HepG2 (cell line): ENCODE measurements around the gene ZNF385B. TPM values are rescaled to one million over a fixed set of nuclear protein-coding genes. Genes with fewer than 3 reads are reported as not detected.

Source experiments
- CBX5 ChIP-seq: sonication (generic); formaldehyde crosslinking; IDR thresholded peaks from 2 replicates; pipeline ENCODE4 v1.4.0; 2020; ENCODE audit warnings: missing genetic modification reagents, borderline replicate concordance
- FOSL1 ChIP-seq: sonication (generic); formaldehyde crosslinking; IDR thresholded peaks from 2 replicates; pipeline ENCODE4 v1.9.0; 2021; ENCODE audit warnings: missing genetic modification reagents, borderline replicate concordance
- MIXL1 ChIP-seq: IDR thresholded peaks from 2 replicates; pipeline ENCODE4 v1.6.1; 2016
- polyA plus RNA-seq, 8 experiments: library from polyadenylated mRNA; depleted of rRNA in 3 of 8; stranded (reverse) in 7 of 8; unstranded in 1 of 8; fragments of >200 nt; fragmentation: Illumina TruSeq in 4 of 8; extraction: Trizol in 4 of 8; gene quantifications; 2 replicates each; pipeline versions ENCODE4 v1.2.1 to v1.2.3, GENCODE V29; 2011 to 2016; ENCODE audit warnings: low read depth in 4 of 8, missing spikeins in 1 of 8, mixed read lengths in 1 of 8; ENCODE audit not compliant: insufficient read depth in 1 of 8
- total RNA-seq, 5 experiments: library from RNA; depleted of rRNA; stranded (reverse); fragments of >200 nt; fragmentation: Illumina TruSeq; extraction: Trizol; gene quantifications; 2 replicates each; pipeline ENCODE4 v1.2.3, GENCODE V29; 2016; ENCODE audit warnings: low read depth in 1 of 5
- TF ChIP-seq, protein P1 (sequence below): sonication (generic); formaldehyde crosslinking; IDR thresholded peaks from 2 replicates; pipeline ENCODE4 v1.9.0; 2021; ENCODE audit warnings: missing genetic modification reagents, borderline replicate concordance
- TF ChIP-seq, protein P2 (sequence below): sonication (generic); formaldehyde crosslinking; IDR thresholded peaks from 2 replicates; pipeline ENCODE4 v1.5.1; 2020; ENCODE audit warnings: missing genetic modification reagents, mild to moderate bottlenecking, borderline replicate concordance
- TF ChIP-seq, protein P3 (sequence below): sonication (generic); formaldehyde crosslinking; IDR thresholded peaks from 2 replicates; pipeline ENCODE4 v1.4.0; 2020; ENCODE audit warnings: mild to moderate bottlenecking, low read depth, missing genetic modification reagents

Gene ZNF385B
- total and polyA plus RNA-seq, 2 of the 13 experiments (the other 11 are each of a cell fraction or from before 2014, with no cell fraction given), result 3.3 to 6.7 TPM

DNA sequence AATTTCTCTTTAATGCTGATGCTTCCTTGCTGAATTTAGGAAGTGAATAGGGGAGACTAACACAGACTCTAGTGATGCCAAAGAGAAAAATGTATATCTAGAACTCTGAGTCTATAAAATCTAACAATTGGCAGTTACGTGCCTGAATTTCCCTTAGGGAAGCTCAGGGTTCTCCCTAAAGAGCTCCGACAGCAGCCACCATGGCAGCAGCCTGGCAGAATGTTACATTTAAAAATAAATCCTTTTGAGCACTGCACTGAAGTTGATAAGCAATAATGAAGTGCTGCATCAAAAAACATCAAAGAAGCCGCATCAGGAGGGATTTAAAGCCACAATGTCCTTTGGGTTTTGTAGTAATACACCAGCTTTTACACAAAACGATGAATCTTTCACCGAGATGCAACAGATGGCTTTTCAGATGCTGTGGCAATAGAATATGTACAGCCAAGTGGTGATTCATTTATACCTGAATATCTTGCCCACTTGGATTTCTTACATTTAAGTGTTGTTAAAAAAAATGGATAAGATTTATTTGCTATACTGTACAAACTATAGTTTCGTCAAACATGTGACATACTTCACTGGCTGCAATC lies 305.6 kb downstream of the ZNF385B start (continued):
- TF ChIP-seq, protein P1, sequence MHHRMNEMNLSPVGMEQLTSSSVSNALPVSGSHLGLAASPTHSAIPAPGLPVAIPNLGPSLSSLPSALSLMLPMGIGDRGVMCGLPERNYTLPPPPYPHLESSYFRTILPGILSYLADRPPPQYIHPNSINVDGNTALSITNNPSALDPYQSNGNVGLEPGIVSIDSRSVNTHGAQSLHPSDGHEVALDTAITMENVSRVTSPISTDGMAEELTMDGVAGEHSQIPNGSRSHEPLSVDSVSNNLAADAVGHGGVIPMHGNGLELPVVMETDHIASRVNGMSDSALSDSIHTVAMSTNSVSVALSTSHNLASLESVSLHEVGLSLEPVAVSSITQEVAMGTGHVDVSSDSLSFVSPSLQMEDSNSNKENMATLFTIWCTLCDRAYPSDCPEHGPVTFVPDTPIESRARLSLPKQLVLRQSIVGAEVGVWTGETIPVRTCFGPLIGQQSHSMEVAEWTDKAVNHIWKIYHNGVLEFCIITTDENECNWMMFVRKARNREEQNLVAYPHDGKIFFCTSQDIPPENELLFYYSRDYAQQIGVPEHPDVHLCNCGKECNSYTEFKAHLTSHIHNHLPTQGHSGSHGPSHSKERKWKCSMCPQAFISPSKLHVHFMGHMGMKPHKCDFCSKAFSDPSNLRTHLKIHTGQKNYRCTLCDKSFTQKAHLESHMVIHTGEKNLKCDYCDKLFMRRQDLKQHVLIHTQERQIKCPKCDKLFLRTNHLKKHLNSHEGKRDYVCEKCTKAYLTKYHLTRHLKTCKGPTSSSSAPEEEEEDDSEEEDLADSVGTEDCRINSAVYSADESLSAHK (CRISPR knock-in tag), result no peak
- TF ChIP-seq FOSL1 (CRISPR knock-in tag), result no peak
- TF ChIP-seq, protein P2, sequence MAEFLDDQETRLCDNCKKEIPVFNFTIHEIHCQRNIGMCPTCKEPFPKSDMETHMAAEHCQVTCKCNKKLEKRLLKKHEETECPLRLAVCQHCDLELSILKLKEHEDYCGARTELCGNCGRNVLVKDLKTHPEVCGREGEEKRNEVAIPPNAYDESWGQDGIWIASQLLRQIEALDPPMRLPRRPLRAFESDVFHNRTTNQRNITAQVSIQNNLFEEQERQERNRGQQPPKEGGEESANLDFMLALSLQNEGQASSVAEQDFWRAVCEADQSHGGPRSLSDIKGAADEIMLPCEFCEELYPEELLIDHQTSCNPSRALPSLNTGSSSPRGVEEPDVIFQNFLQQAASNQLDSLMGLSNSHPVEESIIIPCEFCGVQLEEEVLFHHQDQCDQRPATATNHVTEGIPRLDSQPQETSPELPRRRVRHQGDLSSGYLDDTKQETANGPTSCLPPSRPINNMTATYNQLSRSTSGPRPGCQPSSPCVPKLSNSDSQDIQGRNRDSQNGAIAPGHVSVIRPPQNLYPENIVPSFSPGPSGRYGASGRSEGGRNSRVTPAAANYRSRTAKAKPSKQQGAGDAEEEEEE (CRISPR knock-in tag), result no peak
- TF ChIP-seq CBX5 (CRISPR knock-in tag), result no peak
- no peak for TF ChIP-seq MIXL1 (CRISPR knock-in tag)
- TF ChIP-seq, protein P3, sequence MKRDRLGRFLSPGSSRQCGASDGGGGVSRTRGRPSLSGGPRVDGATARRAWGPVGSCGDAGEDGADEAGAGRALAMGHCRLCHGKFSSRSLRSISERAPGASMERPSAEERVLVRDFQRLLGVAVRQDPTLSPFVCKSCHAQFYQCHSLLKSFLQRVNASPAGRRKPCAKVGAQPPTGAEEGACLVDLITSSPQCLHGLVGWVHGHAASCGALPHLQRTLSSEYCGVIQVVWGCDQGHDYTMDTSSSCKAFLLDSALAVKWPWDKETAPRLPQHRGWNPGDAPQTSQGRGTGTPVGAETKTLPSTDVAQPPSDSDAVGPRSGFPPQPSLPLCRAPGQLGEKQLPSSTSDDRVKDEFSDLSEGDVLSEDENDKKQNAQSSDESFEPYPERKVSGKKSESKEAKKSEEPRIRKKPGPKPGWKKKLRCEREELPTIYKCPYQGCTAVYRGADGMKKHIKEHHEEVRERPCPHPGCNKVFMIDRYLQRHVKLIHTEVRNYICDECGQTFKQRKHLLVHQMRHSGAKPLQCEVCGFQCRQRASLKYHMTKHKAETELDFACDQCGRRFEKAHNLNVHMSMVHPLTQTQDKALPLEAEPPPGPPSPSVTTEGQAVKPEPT, result no peak
- TF ChIP-seq, all 625 proteins: peak for 0
